RPMI7951 (cell line): ENCODE data around the gene TRAPPC4. TPM values are rescaled to one million over a fixed set of nuclear protein-coding genes. Genes with fewer than 3 reads are reported as not detected.
A peak's percentile ranks its signal among the peaks of the same experiment; 100 is the strongest.
"Not testable (repeated sequence)": the region's sequence is repeated elsewhere in the genome, so short reads cannot be mapped to it uniquely, and the experiment has no call there.

Experiments
- DNase-seq: peaks from one replicate; pipeline ENCODE4 v3.0.0-alpha.2; 2012; ENCODE audit warnings: low read depth
- total RNA-seq: library from RNA; depleted of rRNA; stranded (reverse); fragments of >200 nt; shearing (Covaris generic); gene quantifications from 2 replicates; pipeline ENCODE4 v1.2.3, GENCODE V29; 2014; rRNA removed

The TRAPPC4 gene, protein sequence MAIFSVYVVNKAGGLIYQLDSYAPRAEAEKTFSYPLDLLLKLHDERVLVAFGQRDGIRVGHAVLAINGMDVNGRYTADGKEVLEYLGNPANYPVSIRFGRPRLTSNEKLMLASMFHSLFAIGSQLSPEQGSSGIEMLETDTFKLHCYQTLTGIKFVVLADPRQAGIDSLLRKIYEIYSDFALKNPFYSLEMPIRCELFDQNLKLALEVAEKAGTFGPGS
- total RNA-seq: 135 and 150 TPM in 2 replicates

DNA sequence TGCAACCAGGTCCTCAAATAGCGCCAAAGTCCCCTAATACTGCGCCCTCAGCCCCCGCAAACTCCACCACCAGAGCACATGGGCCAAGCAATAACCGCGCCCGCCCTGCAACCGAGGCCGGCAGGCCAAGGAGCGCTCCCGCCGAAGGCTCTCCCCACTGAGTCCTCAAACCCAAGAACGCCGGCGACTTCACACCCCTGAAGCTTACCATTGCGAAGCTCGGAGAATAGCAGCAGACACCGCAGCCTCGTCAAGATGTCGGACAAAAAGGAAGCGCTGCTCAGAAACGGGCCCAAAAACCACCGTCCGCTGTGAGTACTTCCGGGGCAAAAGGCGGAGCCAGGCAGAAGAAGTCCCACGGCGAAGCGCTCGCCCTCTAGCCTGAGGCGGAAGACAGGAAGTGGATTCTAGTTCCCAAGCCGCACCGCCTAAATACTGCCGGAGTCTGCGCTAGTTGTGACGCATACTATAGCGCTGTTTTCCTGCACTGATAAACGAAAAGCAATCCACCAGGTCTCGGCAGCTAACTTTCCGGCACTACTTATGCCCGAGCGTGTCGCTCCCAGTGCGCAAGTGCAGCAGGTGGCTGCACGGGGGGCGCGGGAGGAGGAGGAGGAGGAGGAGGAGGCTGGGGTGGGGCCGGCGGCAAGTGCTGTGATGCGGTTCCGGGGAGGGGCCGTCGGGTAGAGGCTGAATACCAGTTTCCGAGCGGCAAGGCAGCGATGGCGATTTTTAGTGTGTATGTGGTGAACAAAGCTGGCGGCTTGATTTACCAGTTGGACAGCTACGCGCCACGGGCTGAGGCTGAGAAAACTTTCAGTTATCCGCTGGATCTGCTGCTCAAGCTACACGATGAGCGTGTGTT lies at the start of gene TRAPPC4, which contains the start of gene RPS25:
Gene TRAPPC4, plus strand, starts transcription at position 693 of the 865 bp plus-strand sequence. Its CDS starts 30 bp downstream, at position 723.
Gene RPS25, minus strand, starts transcription at position 270 of the 865 bp plus-strand sequence. Its CDS starts 59 bp downstream, at position 211.
- peak; percentile 96 for DNase-seq

DNA sequence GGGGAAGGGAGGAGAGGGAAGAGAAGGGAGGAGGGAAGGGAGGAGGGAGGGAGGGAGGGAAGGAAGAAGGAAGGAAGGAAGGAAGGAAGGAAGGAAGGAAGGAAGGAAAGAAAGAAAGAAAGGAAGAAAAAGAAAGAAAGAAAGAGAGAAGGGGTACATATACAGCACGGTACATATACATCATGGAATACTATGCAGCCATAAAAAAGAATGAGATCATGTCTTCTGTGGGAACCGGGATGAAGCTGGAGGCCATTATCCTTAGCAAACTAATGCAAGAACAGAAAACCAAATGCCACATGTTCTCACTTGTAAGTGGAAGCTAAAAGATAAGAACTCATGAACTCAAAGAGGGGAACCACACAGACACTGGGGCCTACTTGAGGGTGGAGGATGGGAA lies 49.1 kb upstream of the TRAPPC4 start:
- not testable (repeated sequence) for DNase-seq

DNA sequence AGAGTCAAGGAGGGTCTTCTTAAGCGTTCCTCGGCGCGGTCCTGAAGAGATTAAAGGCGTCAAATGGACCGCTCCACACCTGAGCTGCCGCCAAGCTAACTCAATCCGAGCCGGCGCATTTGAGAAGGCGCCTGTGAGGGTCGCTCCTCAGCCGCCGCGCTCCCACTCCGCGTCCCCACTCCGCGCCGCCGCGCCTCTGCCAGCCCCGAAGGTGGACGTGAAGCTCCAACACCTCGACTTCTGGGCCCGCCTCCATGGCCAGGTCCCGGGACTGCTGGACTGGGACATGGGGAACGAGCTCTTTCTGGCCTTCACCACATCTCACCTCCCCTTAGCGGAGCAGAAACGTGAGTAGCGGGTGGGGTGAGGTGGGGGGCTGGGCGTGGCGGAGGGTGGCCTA lies 46.9 kb upstream of the TRAPPC4 start, which contains the start of gene FOXR1:
Gene FOXR1, plus strand, starts transcription at position 116 of the 400 bp plus-strand sequence. Its CDS starts 171 bp downstream, at position 287.
- DNase-seq: no peak

DNA sequence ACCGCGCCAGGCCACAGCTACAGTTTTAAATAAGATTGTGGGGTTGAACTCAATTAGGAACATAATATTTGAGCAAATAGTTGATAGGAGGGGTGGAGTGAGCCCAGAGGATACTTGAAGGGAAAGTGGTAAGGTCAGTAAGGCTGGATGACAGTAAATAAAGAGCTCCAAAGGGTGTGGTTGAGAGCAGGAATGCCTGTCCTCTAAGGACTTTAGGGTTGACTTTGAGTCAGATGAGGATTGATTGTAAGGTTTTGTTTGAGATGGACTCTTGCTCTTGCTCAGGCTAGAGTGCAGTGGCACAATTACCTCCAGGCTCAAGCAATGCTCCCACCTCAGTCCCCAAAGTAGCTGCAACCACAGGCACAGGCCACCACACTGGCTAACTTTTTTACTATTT lies 44.6 kb upstream of the TRAPPC4 start:
- no peak for DNase-seq

DNA sequence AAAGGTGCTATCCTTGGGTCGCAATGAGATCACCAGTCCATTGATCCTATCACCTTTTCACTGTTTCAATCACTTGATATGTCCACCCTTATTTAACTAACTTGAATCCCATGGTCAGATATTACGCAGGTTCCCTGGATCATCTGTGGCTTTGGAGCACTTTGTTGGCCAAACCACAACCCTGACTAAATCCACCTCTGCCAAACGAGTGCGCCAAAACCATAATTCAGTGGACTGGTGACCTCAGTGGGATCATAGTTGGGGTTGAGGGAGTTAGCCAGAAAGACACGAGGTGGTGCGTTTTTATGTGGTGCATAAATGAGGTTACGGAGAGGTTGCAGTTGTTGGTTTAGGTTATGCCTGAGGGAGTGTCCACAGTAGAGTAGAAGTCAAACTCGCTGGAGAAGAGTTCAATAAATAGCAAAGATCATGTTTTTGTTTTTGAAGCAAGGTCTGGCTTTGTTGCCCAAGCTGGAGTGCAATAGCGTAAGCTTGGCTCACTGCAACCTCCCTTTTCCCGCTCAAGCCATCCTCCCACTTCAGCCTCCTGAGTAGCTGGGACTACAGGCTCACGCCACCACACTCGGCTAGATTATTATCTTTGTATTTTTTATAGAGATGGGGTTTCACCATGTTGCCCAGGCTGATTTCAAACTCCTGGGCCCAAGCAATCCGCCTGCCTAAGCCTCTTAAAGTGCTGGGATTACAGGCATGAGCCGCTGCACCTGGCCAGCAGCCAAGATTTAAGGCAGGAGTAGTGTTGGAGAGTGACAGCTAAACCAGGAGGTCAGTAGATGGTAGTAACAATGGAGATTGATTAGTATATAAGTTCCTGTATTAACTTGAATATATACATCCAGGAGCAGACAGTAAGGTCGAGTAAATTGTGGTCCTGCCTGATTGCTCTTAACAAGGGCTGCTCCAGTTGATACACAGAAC lies 42.5 kb upstream of the TRAPPC4 start:
- peak; percentile 66 for DNase-seq

DNA sequence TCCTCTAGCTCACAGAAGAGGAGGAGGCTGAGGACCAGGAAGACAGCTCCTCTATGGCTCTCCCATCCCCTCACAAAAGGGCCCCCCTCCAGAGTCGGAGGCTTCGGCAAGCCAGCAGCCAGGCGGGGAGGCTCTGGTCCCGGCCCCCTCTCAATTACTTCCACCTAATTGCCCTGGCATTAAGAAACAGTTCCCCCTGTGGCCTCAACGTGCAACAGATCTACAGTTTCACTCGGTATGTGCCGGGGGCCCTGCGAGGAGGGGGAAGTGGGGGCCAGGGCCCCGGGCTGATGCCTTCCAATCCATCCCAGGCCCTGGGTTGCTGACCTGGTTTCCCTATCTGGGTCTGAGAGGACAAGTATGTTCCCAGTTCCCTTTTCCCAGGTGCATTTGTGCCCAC lies 39.1 kb upstream of the TRAPPC4 start:
- no peak for DNase-seq

DNA sequence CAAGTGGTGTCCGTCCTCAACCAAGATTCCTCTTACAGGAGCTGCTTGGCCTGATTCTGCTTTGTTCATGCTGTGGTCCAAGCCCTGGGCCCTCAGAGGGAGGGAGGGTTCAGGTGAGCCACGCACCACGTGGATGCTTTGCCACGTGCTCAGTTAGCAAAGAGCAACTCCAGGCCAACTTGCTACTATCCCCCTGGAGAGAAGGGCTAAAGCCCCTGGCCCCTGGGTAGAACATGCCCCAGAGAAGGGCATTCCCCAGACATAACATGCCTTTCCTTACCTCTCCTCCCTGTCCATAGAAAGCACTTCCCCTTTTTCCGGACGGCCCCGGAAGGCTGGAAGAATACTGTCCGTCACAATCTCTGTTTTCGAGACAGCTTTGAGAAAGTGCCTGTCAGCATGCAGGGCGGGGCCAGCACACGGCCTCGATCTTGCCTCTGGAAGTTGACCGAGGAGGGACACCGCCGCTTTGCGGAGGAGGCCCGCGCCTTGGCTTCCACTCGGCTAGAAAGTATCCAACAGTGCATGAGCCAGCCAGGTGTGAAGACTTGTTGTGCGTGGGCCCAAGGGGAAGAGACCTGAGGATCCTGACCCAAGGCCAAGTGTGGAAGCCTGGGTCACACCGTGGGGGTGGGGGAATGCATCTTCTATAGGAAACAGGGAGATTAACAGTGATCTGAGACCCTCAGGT lies 38.2 kb upstream of the TRAPPC4 start:
- DNase-seq: no peak

DNA sequence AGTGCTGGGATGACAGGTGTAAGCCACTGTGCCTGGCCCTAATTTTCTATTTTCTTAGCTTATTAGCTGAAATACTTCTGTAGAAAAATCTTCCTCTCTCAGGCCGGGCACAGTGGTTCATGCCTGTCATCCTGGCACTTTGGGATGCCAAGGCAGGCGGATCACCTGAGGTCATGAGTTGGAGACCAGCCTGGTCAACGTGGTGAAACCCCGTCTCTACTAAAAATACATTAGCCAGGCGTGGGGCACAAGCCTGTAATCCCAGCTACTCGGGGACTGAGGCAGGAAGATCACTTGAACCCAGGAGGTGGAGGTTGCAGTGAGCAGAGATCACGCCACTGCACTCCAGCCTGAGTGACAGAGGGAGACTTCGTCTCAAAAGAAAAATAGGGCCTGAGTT lies 34.2 kb upstream of the TRAPPC4 start:
- not testable (repeated sequence) for DNase-seq

DNA sequence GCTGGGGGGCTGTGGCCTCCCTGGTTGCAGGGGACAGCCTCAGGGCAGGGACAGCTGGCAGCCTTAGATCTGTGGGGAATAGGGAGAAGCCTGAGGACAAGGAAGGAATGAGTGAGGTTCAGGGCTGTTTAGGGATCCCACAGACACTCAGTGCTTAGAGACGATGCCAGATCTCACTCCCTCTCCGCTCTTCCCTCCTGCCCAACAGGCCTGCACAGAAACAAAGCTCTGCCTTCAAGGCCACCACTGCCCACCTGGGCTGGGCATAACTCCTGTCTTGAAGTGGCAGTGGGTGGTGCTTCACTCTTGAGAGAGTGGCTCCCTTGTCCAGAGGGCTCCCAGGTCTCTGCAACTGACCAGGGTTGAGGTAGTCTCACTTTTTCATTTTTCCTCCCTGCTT lies 33.7 kb upstream of the TRAPPC4 start:
- no peak for DNase-seq

DNA sequence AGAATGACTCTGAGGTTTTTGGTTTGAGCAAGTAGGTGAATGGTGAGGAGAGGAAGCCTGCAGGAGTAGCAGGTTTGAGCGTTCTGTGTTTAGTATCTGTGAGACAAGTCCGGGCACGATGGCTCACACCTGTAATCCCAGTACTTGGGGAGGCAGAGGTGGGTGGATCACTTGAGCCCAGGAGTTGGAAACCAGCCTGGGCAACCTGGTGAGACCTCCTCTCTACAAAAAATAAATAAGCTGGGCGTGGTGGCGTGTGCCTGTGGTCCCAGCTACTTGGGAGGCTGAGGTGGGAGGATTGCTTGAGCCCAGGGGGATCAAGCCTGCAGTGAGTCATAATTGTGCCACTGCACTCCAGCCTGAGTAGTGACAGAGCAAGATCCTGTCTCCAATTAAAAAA lies 30.3 kb upstream of the TRAPPC4 start:
- DNase-seq: no peak

DNA sequence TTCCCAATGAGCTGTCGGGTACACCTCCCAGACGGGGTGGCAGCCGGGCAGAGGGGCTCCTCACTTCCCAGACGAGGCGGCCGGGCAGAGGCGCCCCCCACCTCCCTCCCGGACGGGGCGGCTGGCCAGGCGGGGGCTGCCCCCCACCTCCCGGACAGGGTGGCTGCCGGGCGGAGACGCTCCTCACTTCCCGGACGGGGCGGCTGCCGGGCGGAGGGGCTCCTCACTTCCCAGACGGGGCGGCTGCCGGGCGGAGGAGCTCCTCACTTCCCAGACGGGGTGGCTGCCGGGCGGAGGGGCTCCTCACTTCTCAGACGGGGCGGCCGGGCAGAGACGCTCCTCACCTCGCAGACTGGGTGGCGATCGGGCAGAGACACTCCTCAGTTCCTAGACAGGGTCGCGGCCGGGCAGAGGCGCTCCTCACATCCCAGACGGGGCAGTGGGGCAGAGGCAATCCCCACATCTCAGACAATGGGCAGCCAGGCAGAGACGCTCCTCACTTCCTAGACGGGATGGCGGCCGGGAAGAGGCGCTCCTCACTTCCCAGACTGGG lies 27.0 kb upstream of the TRAPPC4 start:
- not testable (repeated sequence) for DNase-seq

DNA sequence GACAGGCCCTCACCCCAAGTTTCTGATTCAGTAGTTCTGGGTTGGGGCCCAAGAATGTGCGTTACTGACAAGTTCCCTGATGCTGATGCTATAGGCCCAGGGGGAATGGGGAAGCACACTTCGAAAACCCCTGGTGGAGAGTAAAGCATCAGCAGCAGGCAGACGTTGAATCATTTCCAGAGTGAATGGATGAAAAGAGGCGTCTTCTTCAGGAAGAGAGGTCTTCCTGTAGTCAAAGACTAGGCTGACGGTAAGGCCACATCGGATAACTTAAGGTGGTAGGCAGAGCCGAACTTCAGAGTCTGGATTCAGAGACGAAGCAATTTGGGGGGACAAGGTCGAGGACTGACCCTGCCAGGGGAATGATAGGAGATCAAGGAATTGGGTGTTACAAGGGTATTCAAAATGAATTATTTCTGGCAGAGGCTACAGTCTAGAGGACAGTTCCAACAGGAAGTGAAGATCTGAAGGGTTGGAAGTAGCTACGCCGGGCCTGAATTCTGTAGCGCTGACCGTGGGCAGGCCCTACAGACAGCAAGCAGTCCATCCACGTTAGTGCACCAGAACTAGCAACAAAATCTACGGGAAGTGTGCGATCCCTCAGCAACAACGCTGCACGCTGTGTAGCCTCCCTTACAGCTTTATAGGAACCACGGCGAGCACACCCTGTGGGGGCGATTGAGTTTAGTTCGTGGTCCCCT lies 21.5 kb upstream of the TRAPPC4 start:
- DNase-seq: peak; percentile 34

DNA sequence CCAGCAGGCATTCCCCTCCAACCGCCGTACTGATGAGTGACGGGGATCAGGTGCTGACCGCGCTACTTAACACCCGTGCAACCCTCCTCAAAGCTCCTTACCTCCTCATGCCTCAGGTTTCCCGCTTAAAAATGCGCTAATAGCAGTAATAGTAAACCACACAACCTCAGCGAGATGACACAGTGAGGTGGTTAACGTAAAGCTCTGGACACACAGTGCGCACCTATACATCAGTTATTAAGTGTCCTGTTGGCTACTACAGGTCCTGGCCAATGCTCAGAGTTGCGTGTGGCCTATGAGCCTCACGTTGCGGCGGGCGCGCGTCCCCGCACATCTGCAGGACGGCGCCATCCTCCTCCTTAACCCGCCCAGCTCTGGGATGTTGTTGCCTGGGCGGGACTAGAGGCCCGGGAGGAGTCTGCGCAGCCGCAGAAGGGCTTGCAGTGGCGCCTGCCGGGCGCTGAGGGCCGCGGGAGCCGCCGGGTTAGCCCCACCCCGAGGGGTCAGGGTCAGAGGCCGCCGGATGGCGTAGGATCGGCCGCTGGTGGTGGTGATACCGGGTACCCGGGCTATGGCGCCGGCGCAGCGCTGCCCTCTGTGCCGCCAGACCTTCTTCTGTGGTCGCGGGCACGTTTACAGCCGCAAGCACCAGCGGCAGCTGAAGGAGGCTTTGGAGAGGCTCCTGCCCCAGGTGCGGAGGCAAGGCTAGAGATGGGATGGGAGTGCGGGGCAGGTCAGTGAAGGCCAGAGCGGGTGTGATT lies 20.8 kb upstream of the TRAPPC4 start, which contains the start of gene CENATAC:
Gene CENATAC, plus strand, starts transcription at position 512 of the 761 bp plus-strand sequence. Its CDS starts 60 bp downstream, at position 572.
- peak; percentile 85 for DNase-seq

DNA sequence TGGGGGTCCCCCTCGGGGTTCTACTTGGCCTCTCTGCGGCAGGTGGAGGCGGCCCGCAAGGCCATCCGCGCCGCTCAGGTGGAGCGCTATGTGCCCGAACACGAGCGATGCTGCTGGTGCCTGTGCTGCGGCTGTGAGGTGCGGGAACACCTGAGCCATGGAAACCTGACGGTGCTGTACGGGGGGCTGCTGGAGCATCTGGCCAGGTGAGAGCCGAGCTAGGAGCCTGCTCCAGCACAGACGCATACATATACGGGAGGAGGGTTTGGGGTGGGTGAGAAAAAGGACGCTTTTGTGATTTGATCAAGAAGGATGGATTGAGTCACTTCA lies 20.2 kb upstream of the TRAPPC4 start:
- DNase-seq: no peak

DNA sequence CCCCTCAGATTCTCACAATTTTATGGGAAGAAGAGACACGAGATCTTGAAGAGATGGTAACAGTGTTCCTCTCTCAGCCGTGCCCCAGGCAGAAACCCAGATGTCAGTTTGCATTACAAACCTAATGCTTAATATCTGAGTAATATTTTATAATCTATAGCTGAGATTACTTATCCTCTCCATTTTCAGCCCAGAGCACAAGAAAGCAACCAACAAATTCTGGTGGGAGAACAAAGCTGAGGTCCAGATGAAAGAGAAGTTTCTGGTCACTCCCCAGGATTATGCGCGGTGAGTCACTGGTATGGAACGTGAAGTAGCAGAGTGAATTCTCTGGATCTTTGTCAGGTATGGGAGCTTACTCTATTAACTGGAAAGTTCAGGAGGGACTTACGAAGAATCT lies 19.7 kb upstream of the TRAPPC4 start:
- DNase-seq: peak; percentile 78

DNA sequence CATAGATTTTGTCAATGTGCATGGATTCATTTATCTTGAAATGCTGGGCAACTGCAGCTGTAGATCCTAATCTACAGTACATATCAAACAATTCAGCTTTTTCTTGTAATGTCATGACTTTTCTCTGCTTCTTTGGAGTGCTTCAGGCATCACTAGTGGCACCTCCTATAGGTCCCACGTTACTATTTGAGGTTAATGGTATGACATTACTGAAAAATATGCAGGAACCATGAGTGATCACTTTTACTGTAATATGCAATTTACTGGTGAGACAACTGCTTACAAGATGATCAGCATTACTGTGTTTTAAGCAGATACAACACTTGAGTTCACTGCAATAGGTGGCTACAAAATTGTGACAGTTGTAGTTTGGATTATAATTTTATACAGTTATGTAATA lies 17.7 kb upstream of the TRAPPC4 start:
- DNase-seq: peak; percentile 10

DNA sequence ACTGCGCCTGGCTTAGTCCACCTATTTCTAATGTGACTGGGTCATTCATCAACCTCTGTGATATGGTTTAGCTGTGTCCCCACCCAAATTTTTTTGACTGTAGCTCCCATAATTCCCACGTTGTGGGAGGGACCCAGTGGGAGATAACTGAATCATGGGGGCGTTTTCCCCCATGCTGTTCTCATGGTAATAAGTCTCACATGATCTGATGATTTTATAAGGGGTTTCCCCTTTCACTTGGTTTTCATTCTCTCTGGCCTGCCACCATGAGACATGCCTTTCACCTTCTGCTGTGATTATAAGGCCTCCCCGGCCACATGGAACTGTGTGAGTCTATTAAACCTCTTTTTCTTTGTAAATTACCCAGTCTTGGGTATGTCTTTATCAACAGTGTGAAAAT lies 11.9 kb upstream of the TRAPPC4 start:
- no peak for DNase-seq

DNA sequence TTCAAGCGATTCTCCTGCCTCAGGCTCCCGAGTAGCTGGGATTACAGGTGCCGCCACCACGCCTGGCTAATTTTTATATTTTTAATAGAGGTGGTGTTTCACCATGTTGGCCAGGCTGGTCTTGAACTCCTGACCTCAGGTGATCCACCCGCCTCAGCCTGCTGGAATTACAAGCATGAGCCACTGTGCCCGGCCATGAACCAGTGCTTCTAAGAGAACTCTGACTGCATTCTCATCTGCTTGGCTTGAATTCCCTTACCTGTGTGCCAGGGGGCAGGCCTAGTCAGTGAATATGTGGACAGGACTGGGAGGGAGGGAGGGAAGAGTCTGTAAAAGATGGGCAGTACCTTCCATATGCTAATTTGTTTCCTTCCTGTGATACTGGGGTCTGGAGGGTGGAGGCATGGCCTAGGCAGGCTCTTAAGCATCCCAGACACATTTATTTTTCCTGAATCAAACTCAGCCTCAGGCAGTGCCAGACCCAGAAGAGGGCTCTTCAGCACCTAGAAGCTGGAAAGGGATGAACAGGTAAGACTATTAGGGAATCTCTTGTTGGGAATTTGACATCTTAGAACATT lies 7.0 kb upstream of the TRAPPC4 start:
- no peak for DNase-seq

DNA sequence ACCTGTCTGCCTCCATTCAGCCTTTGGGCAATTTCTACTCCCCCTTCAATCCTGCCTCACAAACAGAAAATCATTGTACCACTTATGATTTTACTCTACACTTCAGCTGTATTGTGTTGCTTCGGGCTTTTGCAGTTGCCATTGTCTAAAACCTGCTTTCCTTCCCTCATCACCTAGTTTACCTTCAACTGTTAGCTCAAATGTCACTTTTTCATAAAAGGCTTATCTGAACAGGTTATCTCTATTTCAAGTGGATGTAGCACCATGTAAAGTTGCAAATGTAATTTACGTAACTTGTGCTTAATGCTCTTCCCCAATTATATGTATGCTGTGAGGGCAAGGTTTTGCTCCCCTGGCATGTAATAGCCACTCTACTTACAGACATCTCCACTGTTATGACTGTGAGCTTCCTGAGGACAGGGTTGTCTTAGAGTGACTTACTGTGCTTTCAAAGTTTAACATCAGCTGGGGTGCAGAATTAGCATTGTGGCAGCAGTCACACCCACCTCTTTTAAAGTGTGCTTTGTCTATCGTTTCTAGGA lies 5.9 kb upstream of the TRAPPC4 start:
- no peak for DNase-seq
